IMR-90 (cell line): Measurements from ENCODE around the gene HDAC10. TPM values are rescaled to one million over a fixed set of nuclear protein-coding genes. Genes with fewer than 3 reads are reported as not detected.

Experiments used
- ATAC-seq: fragments of 200-7000 bp; cut with Tn5 transposase; 2 replicates; pipeline ENCODE4 v1.9.1; 2020; ENCODE audit warnings: low read depth, mild to moderate bottlenecking, moderate library complexity
- BruUV-seq: library from RNA; stranded (reverse); fragments of 400-500 nt; replicated peaks from 2 replicates; lab custom pipeline; 2021; lab: Mats Ljungman, UMichigan
- CTCF ChIA-PET: fragments of 300-600 bp; formaldehyde crosslinking; extraction: SDS; loops from one replicate; lab custom pipeline; 2021; ENCODE audit warnings: antibody characterized with exemption; lab: Yijun Ruan, JAX
- POLR2A ChIA-PET: fragments of 300-600 bp; sonication (Branson Sonifier 250); formaldehyde crosslinking; loops from one replicate; lab custom pipeline; 2022; ENCODE audit warnings: antibody characterized with exemption; ENCODE audit not compliant: unreplicated experiment; lab: Charles Lee
- DNase-seq: peaks from one replicate; pipeline ENCODE4 v3.0.0; 2013
- H2AFZ ChIP-seq: replicated peaks from 2 replicates; pipeline ENCODE3; 2013; ENCODE audit warnings: low read length, mild to moderate bottlenecking; ENCODE audit not compliant: poor library complexity
- H2AK5ac ChIP-seq: 2 replicates; pipeline ENCODE4 v1.6.1; 2013; ENCODE audit warnings: low read depth, low read length, inconsistent platforms
- H2AK9ac ChIP-seq: replicated peaks from 2 replicates; pipeline ENCODE3; 2013; ENCODE audit warnings: mild to moderate bottlenecking, low read depth, low read length, moderate library complexity; ENCODE audit not compliant: poor library complexity
- H2BK120ac ChIP-seq: 2 replicates; pipeline ENCODE4 v1.6.1; 2013; ENCODE audit warnings: low read depth, low read length, inconsistent platforms
- H2BK15ac ChIP-seq: 3 replicates; pipeline ENCODE4 v1.6.1; 2013; ENCODE audit warnings: low read depth, low read length, inconsistent platforms
- H2BK20ac ChIP-seq: 2 replicates; pipeline ENCODE4 v1.6.1; 2013; ENCODE audit warnings: low read depth, mild to moderate bottlenecking, inconsistent platforms, low read length, moderate library complexity
- H2BK5ac ChIP-seq: 2 replicates; pipeline ENCODE4 v1.6.1; 2013; ENCODE audit warnings: mild to moderate bottlenecking, low read depth, low read length, inconsistent platforms; ENCODE audit not compliant: poor library complexity, severe bottlenecking
- H3K14ac ChIP-seq: replicated peaks from 2 replicates; pipeline ENCODE4 v1.6.1; 2013; ENCODE audit warnings: low read depth, low read length, inconsistent platforms
- H3K18ac ChIP-seq: 2 replicates; pipeline ENCODE4 v1.6.1; 2013; ENCODE audit warnings: low read depth, low read length, control low read depth
- H3K23ac ChIP-seq: 2 replicates; pipeline ENCODE4 v1.6.1; 2013; ENCODE audit warnings: low read depth, low read length, inconsistent platforms
- H3K27ac ChIP-seq: 2 replicates; pipeline ENCODE4 v1.5.1; 2013; ENCODE audit warnings: mild to moderate bottlenecking, control low read depth, low read length; ENCODE audit not compliant: insufficient read depth
- H3K27me3 ChIP-seq: 2 replicates; pipeline ENCODE4 v1.6.1; 2013; ENCODE audit warnings: low read length; ENCODE audit not compliant: control insufficient read depth, insufficient read depth
- H3K36me3 ChIP-seq: 2 replicates; pipeline ENCODE4 v1.6.1; 2013; ENCODE audit warnings: low read length, mixed read lengths; ENCODE audit not compliant: control insufficient read depth, insufficient read depth
- H3K4ac ChIP-seq: 2 replicates; pipeline ENCODE4 v1.6.1; 2013; ENCODE audit warnings: low read depth, low read length, inconsistent platforms
- H3K4me1 ChIP-seq: 2 replicates; pipeline ENCODE4 v1.6.1; 2013; ENCODE audit warnings: low read length, mixed read lengths; ENCODE audit not compliant: control insufficient read depth, insufficient read depth
- H3K4me2 ChIP-seq: 2 replicates; pipeline ENCODE4 v1.6.1; 2013; ENCODE audit warnings: low read depth, mild to moderate bottlenecking, control low read depth, low read length, moderate library complexity
- H3K4me3 ChIP-seq: 2 replicates; pipeline ENCODE4 v1.5.1; 2013; ENCODE audit warnings: low read depth, mild to moderate bottlenecking, control low read depth, low read length, moderate library complexity; ENCODE audit not compliant: insufficient read depth
- H3K56ac ChIP-seq: 2 replicates; pipeline ENCODE4 v1.6.1; 2013; ENCODE audit warnings: low read length, inconsistent platforms; ENCODE audit not compliant: insufficient read depth; ENCODE audit errors: extremely low read depth
- H3K79me1 ChIP-seq, 2 experiments: 2 replicates each; pipeline ENCODE4 v1.6.1; 2013; ENCODE audit warnings: low read length in 2 of 2, inconsistent platforms in 1 of 2, low read depth in 1 of 2
- H3K9ac ChIP-seq: 2 replicates; pipeline ENCODE4 v1.6.1; 2013; ENCODE audit warnings: low read depth, low read length, control low read depth
- H3K9me1 ChIP-seq: 2 replicates; pipeline ENCODE4 v1.6.1; 2013; ENCODE audit warnings: low read length, inconsistent platforms; ENCODE audit not compliant: insufficient read depth
- H3K9me3 ChIP-seq: 2 replicates; pipeline ENCODE4 v1.6.1; 2013; ENCODE audit warnings: low read length; ENCODE audit not compliant: control insufficient read depth, insufficient read depth
- H4K20me1 ChIP-seq: 2 replicates; pipeline ENCODE4 v1.6.1; 2013; ENCODE audit warnings: low read length, inconsistent platforms; ENCODE audit not compliant: insufficient read depth
- H4K5ac ChIP-seq: 2 replicates; pipeline ENCODE4 v1.6.1; 2013; ENCODE audit warnings: mild to moderate bottlenecking, low read depth, low read length, control low read depth
- H4K8ac ChIP-seq, 2 experiments: 2 replicates each; pipeline ENCODE4 v1.6.1; 2013; ENCODE audit warnings: low read depth in 2 of 2, low read length in 2 of 2, control low read depth in 1 of 2, inconsistent platforms in 1 of 2
- H4K91ac ChIP-seq: 2 replicates; pipeline ENCODE4 v1.6.1; 2013; ENCODE audit warnings: low read depth, low read length, inconsistent platforms; ENCODE audit not compliant: insufficient read depth
- BHLHE40 ChIP-seq: fragments of 150-350 bp; IDR thresholded peaks from 2 replicates; pipeline ENCODE4 v1.6.1; 2016; ENCODE audit warnings: mild to moderate bottlenecking, low read depth, low read length
- FOS ChIP-seq: fragments of 150-350 bp; IDR thresholded peaks from 2 replicates; pipeline ENCODE4 v1.6.1; 2016; ENCODE audit warnings: low read depth, low read length
- MAFK ChIP-seq: IDR thresholded peaks from 2 replicates; pipeline ENCODE4 v1.6.1; 2012; ENCODE audit warnings: low read depth, low read length, improper control_type of control experiment
- MXI1 ChIP-seq: IDR thresholded peaks from 2 replicates; pipeline ENCODE4 v1.6.1; 2012; ENCODE audit warnings: low read depth, mild to moderate bottlenecking, low read length, moderate library complexity, borderline replicate concordance
- RAD21 ChIP-seq: IDR thresholded peaks from 2 replicates; pipeline ENCODE4 v1.6.1; 2012; ENCODE audit warnings: low read length, improper control_type of control experiment
- RCOR1 ChIP-seq: IDR thresholded peaks from 2 replicates; pipeline ENCODE4 v1.6.1; 2012; ENCODE audit warnings: mild to moderate bottlenecking, low read length, improper control_type of control experiment; ENCODE audit not compliant: insufficient replicate concordance
- RFX5 ChIP-seq: IDR thresholded peaks from 2 replicates; pipeline ENCODE4 v1.8.0; 2012; ENCODE audit warnings: low read depth, mild to moderate bottlenecking, low read length, moderate library complexity
- WGBS, 2 experiments: methylation state at CpG; one replicate each; pipeline versions ENCODE4 v1.1.5 to v1.1.7; 2013; ENCODE audit warnings: missing lambda C conversion rate in 2 of 2; ENCODE audit not compliant: insufficient read length in 1 of 2; ENCODE audit errors: extremely low coverage in 2 of 2; 5-methylcytosine and 5-hydroxymethylcytosine counted together
- dilution Hi-C: fragments of 300-500 bp; cut with HindIII; formaldehyde crosslinking; loops from one replicate; pipeline ENCODE4 v1.14.3; 2018; ENCODE audit warnings: low sequenced_read_pairs; ENCODE audit not compliant: unreplicated experiment
- in situ Hi-C: fragments of 300-500 bp; cut with MboI; formaldehyde crosslinking; loops from 3 replicates; pipeline ENCODE4 v1.14.3; 2019; ENCODE audit warnings: low sequenced_read_pairs, inconsistent platforms, mixed read lengths
- intact Hi-C: fragments of 100-400 bp; cut with micrococcal nuclease; formaldehyde crosslinking; loops from 2 replicates; pipeline ENCODE4 v1.10.0; 2022
- polyA plus RNA-seq, 3 experiments: library from polyadenylated mRNA; depleted of rRNA; stranded (reverse); fragments of >200 nt; gene quantifications; 2 replicates each; pipeline ENCODE4 v1.2.3, GENCODE V29; 2012; ENCODE audit warnings: low replicate concordance in 1 of 3
- total RNA-seq: library from RNA; depleted of rRNA; stranded (reverse); fragments of >200 nt; gene quantifications from 2 replicates; pipeline ENCODE4 v1.2.3, GENCODE V29; 2012
- TF ChIP-seq, protein P1 (sequence below): fragments of 150-350 bp; IDR thresholded peaks from 2 replicates; pipeline ENCODE4 v1.6.1; 2016; ENCODE audit warnings: low read depth, mild to moderate bottlenecking, low read length, moderate library complexity, borderline replicate concordance

The HDAC10 gene
- total and polyA plus RNA-seq, 2 of the 4 experiments (the other 2 are of a cell fraction) = 3.9 to 35.7 TPM

DNA sequence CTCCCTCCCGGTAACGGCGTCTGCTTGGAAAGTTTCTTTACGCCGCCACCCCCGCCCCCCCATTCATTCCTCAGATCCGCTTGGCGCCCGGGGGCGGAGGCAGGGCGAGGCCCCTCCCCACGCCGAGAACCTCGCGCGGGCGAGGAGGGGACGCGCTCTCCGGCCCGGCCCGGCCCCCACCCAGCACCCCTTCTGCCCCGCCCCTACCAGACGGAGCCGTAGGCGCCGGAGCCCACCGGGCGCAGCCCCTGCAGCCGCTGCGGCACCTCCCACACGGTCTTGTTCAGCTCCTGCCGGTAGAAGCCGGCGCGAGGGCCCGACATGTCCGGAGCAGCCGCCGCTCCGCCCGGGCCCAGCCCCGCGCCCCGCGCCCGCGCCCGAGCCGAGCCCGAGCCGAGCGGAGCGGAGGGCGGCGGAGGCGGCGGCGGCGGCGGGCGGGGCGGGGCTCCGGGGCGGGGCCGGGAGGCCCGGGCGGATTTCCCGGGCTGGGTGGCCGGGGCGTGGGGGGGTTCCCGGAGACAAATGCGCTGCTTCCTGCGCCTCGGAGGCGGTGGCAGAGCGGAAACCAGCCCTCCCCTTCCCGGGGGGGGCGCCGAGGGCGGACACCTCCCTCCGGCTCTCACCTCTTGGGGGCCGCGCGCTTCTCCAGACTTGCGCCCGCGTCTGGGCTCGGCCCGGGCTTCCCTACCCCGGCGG is 19.1 kb upstream of the HDAC10 start, which contains the start of gene MAPK11:
MAPK11 (minus strand) TSS at position 411 of the 696 bp plus-strand sequence; CDS start at position 323, 88 bp downstream.
- Histone ChIP-seq H2AFZ (peak within 1 kb of the TSS; percentile 89), H2AK9ac (peak within 1 kb of the TSS; percentile 78), H3K36me3 (peaks cover 12% of the 10 kb centered on the region; the same call in 1 of the 2 replicates), H3K4me1 (peaks cover 13% of the 10 kb centered on the region), H2BK15ac (no peak within 1 kb of the TSS), H3K56ac (no peak within 1 kb of the TSS), H3K18ac (no peak within 1 kb of the TSS), H2BK20ac (no peak within 1 kb of the TSS), H3K23ac (no peak within 1 kb of the TSS), H3K79me1 (peaks cover 0 to 7% of the 10 kb centered on the region in 2 experiments; a peak in 1 of 4 replicates), H3K9ac (peak within 1 kb of the TSS; percentile 72), H4K91ac (no peak within 1 kb of the TSS), H2BK120ac (no peak within 1 kb of the TSS), H4K20me1 (peaks cover 33% of the 10 kb centered on the region), H3K4me3 (peak within 1 kb of the TSS; percentile 56), H2BK5ac (no peak within 1 kb of the TSS), H4K5ac (no peak within 1 kb of the TSS), H3K27me3 (no peaks in the 10 kb centered on the region), H3K9me1 (no peaks in the 10 kb centered on the region), H3K4ac (peak within 1 kb of the TSS; percentile 0; the same call in 1 of the 2 replicates), H3K9me3 (no peaks in the 10 kb centered on the region), H3K14ac (no peak within 1 kb of the TSS), H2AK5ac (no peak within 1 kb of the TSS), H3K4me2 (peak within 1 kb of the TSS; percentile 96), H4K8ac (peak within 1 kb of the TSS in 1 of 2 experiments; percentile 21; a peak in 1 of 4 replicates), H3K27ac (no peak within 1 kb of the TSS)
- dilution Hi-C loops = no loop called here
- POLR2A ChIA-PET = no interaction called here
- WGBS, 2 experiments = 0% methylated on average over 14 of the region's 92 CpGs; no CpG with 5 or more reads in 1 of the 2 experiments
- BruUV-seq = no TSS peak
- ATAC-seq (peak; percentile 67), DNase-seq (peak; percentile 31)
- TF ChIP-seq MXI1 = no peak
- no peak for TF ChIP-seq RAD21
- no peak for TF ChIP-seq RCOR1
- no peak for TF ChIP-seq RFX5
- no peak for TF ChIP-seq BHLHE40
- TF ChIP-seq, protein P1, sequence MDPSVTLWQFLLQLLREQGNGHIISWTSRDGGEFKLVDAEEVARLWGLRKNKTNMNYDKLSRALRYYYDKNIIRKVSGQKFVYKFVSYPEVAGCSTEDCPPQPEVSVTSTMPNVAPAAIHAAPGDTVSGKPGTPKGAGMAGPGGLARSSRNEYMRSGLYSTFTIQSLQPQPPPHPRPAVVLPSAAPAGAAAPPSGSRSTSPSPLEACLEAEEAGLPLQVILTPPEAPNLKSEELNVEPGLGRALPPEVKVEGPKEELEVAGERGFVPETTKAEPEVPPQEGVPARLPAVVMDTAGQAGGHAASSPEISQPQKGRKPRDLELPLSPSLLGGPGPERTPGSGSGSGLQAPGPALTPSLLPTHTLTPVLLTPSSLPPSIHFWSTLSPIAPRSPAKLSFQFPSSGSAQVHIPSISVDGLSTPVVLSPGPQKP = no peak
- no peak for TF ChIP-seq MAFK
- no peak for TF ChIP-seq FOS
- intact Hi-C loops = loop anchor here (2.0 to 5.0 kb wide), 2 partner anchors 37 to 57 kb away; partner anchors contain the start of genes DENND6B and PLXNB2
- in situ Hi-C loops = loop anchor here (10.0 kb wide), 1 partner anchor 55 kb away; the partner anchor contains the start of gene DENND6B
- CTCF ChIA-PET = no interaction called here
